A673 (cell line): ENCODE results near the gene RBFOX2. TPM values are rescaled to one million over a fixed set of nuclear protein-coding genes. Genes with fewer than 3 reads are reported as not detected.

Experiments
- BruUV-seq: library from RNA; stranded (reverse); fragments of 400-500 nt; replicated peaks from 2 replicates; lab custom pipeline; 2021; lab: Mats Ljungman, UMichigan
- CTCF ChIA-PET: fragments of 300-600 bp; sonication (Branson Sonifier 250); formaldehyde crosslinking; loops from one replicate; lab custom pipeline; 2022; ENCODE audit warnings: antibody characterized with exemption; lab: Charles Lee
- POLR2A ChIA-PET: fragments of 300-600 bp; sonication (Branson Sonifier 250); formaldehyde crosslinking; loops from one replicate; lab custom pipeline; 2022; ENCODE audit warnings: antibody characterized with exemption; ENCODE audit not compliant: low non-redundant PET; lab: Charles Lee
- DNase-seq: peaks from one replicate; pipeline ENCODE4 v3.0.0-alpha.2; 2015; ENCODE audit warnings: low spot score
- H3K27ac ChIP-seq: fragments of 200-600 bp; sonication (generic); 2 replicates; pipeline ENCODE4 v1.5.1; 2016; ENCODE audit warnings: mixed run types, low read depth, mild to moderate bottlenecking, mixed read lengths, antibody characterized with exemption, low read length; ENCODE audit not compliant: poor library complexity, severe bottlenecking
- H3K27me3 ChIP-seq: fragments of 200-600 bp; sonication (generic); replicated peaks from 2 replicates; pipeline ENCODE4 v1.6.1; 2017; ENCODE audit warnings: mixed run types, low read depth, mild to moderate bottlenecking, mixed read lengths, antibody characterized with exemption, low read length; ENCODE audit not compliant: insufficient read depth, poor library complexity
- H3K36me3 ChIP-seq: fragments of 200-600 bp; sonication (generic); 2 replicates; pipeline ENCODE4 v1.6.1; 2016; ENCODE audit warnings: mixed run types, mild to moderate bottlenecking, mixed read lengths, antibody characterized with exemption, low read length; ENCODE audit not compliant: insufficient read depth, poor library complexity, severe bottlenecking
- H3K4me1 ChIP-seq: fragments of 200-600 bp; sonication (generic); 2 replicates; pipeline ENCODE4 v1.6.1; 2017; ENCODE audit warnings: mixed run types, mild to moderate bottlenecking, mixed read lengths, antibody characterized with exemption, low read length; ENCODE audit not compliant: insufficient read depth, poor library complexity, severe bottlenecking
- H3K4me3 ChIP-seq: fragments of 200-600 bp; sonication (generic); 2 replicates; pipeline ENCODE4 v1.5.1; 2016; ENCODE audit warnings: low read depth, mixed run types, mild to moderate bottlenecking, mixed read lengths, low read length; ENCODE audit not compliant: poor library complexity, severe bottlenecking
- H3K9me3 ChIP-seq: fragments of 200-600 bp; sonication (generic); 2 replicates; pipeline ENCODE4 v1.6.1; 2016; ENCODE audit warnings: mixed run types, low read depth, mild to moderate bottlenecking, mixed read lengths, antibody characterized with exemption, low read length; ENCODE audit not compliant: poor library complexity, severe bottlenecking
- EZH2 ChIP-seq: fragments of 200-600 bp; sonication (generic); IDR thresholded peaks from 2 replicates; pipeline ENCODE4 v1.6.1; 2017; ENCODE audit warnings: borderline replicate concordance, low read depth, mild to moderate bottlenecking, mixed read lengths, antibody characterized with exemption, low read length; ENCODE audit not compliant: poor library complexity, severe bottlenecking
- intact Hi-C: fragments of 100-400 bp; cut with micrococcal nuclease; formaldehyde crosslinking; loops from one replicate; pipeline ENCODE4 v1.10.0; 2022; ENCODE audit not compliant: unreplicated experiment
- total RNA-seq: library from RNA; stranded (reverse); gene quantifications from 2 replicates; pipeline ENCODE4 v1.2.3, GENCODE V29; 2021
- TF ChIP-seq, protein P1 (sequence below): fragments of 300-800, 200-600 bp; sonication (generic); conservative IDR thresholded peaks from 2 replicates; pipeline ENCODE4 v1.5.1; 2017; ENCODE audit warnings: low read depth, mild to moderate bottlenecking, antibody characterized with exemption, low read length, moderate library complexity, mixed read lengths

The RBFOX2 gene
- total RNA-seq, 1 experiment from 2014 or later: 142 TPM

DNA sequence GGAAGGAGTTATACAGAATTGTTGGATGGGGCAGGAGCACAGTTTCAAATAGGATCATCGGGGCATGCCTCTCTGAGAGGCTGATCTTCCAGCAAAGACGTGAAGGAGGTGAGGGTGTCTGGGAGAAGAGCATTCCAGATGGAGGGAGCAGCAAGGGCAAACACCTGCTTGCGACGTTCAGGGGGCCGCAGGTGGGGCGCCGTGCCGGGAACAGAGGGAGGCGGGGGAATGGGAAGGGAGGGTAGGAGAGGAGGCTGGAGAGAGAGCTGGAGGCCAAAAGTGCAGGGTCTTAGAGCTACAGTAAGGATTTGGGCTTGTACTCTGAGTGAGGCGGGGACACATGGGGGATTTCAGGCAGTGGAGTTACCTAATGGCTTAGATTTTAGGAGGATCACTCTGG is 297.3 kb downstream of the RBFOX2 start:
- intact Hi-C loops: no loop called here
- H3K4me3 ChIP-seq: no peak overlapping the region
- TF ChIP-seq, protein P1, sequence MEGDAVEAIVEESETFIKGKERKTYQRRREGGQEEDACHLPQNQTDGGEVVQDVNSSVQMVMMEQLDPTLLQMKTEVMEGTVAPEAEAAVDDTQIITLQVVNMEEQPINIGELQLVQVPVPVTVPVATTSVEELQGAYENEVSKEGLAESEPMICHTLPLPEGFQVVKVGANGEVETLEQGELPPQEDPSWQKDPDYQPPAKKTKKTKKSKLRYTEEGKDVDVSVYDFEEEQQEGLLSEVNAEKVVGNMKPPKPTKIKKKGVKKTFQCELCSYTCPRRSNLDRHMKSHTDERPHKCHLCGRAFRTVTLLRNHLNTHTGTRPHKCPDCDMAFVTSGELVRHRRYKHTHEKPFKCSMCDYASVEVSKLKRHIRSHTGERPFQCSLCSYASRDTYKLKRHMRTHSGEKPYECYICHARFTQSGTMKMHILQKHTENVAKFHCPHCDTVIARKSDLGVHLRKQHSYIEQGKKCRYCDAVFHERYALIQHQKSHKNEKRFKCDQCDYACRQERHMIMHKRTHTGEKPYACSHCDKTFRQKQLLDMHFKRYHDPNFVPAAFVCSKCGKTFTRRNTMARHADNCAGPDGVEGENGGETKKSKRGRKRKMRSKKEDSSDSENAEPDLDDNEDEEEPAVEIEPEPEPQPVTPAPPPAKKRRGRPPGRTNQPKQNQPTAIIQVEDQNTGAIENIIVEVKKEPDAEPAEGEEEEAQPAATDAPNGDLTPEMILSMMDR: no peak
- TF ChIP-seq EZH2: no peak
- ChIA-PET CTCF (no interaction called here), POLR2A (no interaction called here)
- no peaks in the 10 kb centered on the region for H3K9me3 ChIP-seq
- no peak overlapping the region for H3K27ac ChIP-seq
- DNase-seq: no peak
- no peaks in the 10 kb centered on the region for H3K27me3 ChIP-seq
- no peaks in the 10 kb centered on the region for H3K36me3 ChIP-seq
- BruUV-seq: no TSS peak
- H3K4me1 ChIP-seq: no peaks in the 10 kb centered on the region

DNA sequence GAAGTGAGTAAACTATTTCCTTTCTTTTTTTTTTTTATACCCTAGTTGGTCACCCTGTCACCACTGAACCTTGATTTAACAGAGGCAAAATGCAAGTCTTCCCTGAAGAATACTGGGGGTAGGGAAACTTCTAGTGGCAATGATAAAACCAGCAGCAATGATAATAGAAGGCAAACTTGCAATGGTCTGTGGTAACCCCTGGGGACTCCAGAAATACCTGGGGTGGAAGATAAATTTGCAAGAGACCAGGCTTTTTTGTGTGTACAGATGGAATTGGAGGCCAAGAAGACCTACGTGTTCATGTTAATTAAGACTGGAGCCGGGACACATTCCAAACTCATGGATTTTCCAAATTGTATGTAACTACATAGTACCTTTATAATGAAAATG is 299.3 kb downstream of the RBFOX2 start:
- ChIA-PET CTCF (no interaction called here), POLR2A (no interaction called here)
- no TSS peak for BruUV-seq
- Histone ChIP-seq H3K9me3 (no peaks in the 10 kb centered on the region), H3K27me3 (no peaks in the 10 kb centered on the region), H3K27ac (no peak overlapping the region), H3K4me1 (no peaks in the 10 kb centered on the region), H3K36me3 (no peaks in the 10 kb centered on the region), H3K4me3 (no peak overlapping the region)
- no peak for DNase-seq
- TF ChIP-seq, protein P1: no peak
- no peak for TF ChIP-seq EZH2
- intact Hi-C loops: no loop called here

DNA sequence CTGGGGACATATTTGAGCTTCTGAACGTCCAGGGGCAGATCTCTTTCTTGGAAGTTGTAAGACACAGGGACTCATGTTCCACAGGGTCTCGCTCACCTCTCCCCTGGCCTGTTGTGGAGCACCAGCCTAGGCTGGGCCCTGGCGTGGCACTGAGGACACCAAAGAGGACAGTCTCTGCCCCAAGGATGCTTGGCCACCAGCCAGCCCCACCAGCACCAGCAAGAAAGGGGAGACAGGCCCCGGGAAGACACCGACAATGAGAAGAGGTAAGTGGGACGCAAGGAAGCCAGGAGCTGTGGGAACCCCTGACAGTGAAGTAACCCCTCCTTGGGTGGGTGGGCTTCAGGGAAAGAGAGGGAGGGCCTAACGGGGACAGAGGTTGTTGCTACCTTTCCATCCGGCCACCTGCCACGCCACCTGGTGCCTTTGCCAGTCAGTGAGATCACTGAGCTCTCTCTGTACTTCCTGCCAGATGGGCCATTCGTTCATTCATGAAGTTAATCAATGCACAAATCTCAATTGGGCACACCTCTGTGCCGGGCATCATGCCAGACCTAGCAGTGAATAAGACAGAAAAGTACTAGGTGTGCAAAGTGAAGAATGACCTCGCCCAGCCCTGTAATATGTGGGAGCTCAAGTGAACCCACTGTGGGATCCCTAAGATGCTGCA is 299.9 kb downstream of the RBFOX2 start:
- Histone ChIP-seq H3K36me3 (no peaks in the 10 kb centered on the region), H3K4me1 (no peaks in the 10 kb centered on the region), H3K27me3 (no peaks in the 10 kb centered on the region), H3K4me3 (no peak overlapping the region), H3K27ac (no peak overlapping the region), H3K9me3 (no peaks in the 10 kb centered on the region)
- ChIA-PET CTCF (interaction anchor here (1.1 kb wide), 1 partner anchor 99 kb away, joined by 5 read pairs; no protein-coding TSS in a partner anchor), POLR2A (no interaction called here)
- intact Hi-C loops: no loop called here
- DNase-seq: no peak
- no TSS peak for BruUV-seq
- TF ChIP-seq, protein P1: no peak
- TF ChIP-seq EZH2: no peak
